Activated effector memory CD4-positive, alpha-beta T cell treated with anti-CD3 and anti-CD28 coated beads, Interleukin-2, amount 50 U/mL, for 16 hours (primary cell): ENCODE measurements around the gene FUS.
"Not testable (repeated sequence)": the region's sequence is repeated elsewhere in the genome, so short reads cannot be mapped to it uniquely, and the experiment has no call there.

Source experiments
- DNase-seq: peaks from one replicate; pipeline ENCODE4 v3.0.0-alpha.2; 2020

Gene FUS

DNA sequence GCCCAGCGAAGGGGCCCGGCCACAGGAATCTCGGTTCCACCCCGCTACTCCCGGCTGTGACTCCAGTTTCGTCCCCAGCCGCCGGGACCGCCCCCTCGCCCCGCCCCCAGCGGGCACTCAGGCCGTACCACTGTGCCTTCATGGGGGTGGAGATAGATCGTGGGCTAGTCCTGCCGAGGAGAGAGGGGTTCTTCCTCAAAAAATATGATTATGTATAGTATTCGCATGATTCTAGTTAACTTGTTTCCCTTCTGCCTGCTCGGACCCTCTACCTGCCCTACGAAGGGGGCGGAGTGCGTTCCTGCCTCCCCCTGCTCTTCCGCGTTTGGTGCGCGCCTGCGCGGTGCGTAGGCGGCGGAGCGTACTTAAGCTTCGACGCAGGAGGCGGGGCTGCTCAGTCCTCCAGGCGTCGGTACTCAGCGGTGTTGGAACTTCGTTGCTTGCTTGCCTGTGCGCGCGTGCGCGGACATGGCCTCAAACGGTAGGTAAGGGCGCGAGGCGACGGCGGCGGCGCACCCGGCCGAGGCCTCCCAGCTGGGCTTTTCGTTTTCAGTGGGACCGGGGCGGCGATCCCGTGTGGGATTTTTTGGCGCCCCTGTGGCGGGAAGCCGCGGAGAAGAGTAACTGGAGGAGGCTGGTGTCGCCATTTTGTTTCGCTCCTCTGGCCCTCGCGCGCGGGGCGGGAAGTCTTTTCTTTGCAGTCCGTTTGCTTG is at the start of gene FUS:
Gene FUS (plus strand): TSS at position 393 of the 713 bp plus-strand sequence. CDS start 76 bp downstream, at position 469.
- peak; percentile 96 for DNase-seq

DNA sequence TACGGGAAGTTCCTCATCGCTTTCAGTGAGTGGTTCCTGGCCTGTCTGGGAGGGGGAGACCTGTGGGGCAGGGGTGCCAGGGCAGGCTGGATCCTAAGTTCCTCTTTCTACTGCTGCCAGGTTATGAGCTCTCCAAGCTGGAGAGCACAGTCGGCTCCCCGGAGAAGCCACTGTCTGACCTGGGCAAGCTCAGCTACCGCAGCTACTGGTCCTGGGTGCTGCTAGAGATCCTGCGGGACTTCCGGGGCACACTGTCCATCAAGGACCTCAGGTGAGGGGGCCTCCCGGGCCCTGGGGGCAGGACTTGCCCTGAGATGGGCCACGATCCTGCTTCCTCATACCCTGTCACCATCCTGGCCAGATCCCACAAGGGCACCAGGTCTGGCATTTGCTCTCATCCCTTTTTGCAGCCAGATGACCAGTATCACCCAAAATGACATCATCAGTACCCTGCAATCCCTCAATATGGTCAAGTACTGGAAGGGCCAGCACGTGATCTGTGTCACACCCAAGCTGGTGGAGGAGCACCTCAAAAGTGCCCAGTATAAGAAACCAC is 49.5 kb upstream of the FUS start:
- no peak for DNase-seq

DNA sequence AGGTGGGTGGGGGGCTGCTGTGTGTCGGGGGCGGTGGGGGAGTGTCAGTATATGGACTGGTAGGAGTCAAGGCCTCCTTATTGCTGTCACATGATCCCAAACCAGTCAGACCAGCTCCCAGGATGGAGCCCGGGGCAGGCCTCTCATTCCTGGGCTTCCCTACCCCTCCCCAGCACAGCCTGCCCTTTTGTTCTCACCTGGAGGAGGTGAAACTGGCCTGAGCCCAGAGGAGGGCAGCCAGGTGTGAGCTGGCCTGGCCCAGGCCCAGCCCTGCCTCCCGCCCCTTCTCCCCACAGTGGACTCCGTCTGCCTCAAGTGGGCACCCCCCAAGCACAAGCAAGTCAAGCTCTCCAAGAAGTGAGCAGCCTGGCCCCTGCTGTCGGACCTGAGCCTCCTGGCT is 49.0 kb upstream of the FUS start:
- DNase-seq: no peak

DNA sequence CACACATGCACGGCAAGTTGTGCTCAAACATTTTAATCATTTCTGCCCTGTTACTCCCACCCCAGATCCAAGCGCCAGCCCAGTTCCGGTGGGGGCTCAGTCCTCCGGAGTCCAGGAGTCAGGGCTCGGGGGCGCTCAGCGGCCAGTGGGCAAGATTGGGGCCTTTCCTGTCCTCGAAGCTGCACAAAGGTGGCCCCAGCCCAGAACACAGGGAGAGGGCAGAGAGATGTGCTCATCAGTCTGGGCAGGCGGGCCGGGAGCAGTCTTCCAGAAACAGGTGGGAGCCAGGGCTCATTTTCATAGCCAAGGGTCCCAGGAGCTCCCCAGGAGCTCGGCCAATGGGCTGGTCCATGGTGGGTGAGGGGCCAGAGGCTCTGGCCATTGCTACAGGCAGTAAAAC is 48.5 kb upstream of the FUS start:
- no peak for DNase-seq

DNA sequence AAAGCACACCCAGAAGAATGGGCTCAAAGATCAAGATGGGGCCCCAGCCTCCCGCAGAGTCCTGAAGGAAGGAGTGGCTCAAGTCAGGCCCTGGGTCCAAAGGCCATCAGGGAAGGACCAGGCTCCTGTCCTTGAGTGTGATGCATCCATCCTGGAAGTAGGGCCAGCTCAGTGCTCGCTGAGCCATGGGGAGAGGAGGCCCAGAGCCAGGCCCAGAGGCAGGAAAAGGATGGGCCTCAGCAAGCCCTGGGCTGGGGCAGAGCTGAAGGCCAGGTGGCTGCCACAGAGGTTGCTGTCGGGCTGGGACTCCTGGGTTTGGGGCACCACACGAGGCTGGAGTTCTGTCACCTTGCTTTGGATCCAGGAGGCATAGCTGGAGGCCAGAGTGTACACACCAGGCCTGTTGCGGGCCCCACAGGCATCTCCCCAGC is 48.1 kb upstream of the FUS start:
- DNase-seq: no peak

DNA sequence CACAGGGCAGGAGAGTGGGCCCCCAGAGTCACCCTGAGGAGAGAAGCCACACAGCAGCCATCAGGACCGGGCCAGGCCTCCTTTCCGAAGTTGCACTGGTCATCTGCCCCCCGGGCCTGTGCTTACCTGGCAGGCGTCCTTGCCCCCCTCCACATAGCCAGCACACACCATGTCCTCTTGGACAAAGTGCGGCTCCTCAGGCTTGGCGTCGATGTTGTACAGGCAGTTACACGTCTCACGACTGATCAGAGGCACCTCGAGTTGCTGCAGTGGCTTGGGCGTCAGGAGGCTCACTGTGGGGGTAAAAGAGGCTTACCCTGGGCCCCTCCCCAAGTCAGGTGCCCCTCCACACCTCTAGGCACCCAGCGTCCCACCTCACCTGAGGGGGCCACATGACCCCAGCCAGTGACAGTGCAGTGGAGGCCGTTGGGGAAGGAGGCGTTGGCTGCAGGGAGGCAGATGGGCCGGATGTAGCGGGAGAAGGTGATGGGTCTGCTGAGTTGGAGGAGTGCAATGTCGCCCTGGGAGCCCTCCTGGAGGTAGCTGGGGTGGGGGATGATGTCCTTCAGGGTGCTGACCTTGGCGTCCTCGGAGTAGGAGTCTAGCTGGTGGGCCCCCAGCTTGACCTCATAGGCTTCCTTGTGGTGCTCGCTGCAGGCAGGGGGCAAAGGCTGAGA is 47.5 kb upstream of the FUS start:
- DNase-seq: no peak

DNA sequence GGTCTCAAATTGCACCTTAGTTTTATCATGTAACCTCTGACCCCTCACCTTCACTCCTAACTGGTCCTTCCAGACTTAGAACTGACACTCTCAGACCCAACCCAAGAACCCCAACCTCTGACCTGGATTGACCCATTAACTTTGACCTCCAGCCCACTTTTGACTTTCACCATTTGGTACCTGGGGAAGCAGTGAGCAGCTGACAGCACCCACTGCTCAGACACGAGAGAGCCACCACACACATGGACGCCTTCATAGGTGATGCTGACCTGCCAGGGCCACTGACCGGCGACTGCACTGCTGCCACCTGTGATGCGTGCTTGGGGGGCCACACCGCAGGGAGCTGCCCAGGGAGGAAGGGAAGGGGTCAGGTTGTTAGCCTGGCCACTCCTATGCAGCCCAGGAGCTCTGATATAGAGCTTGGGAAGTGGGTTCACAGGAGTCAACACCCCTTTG is 46.9 kb upstream of the FUS start:
- DNase-seq: no peak

DNA sequence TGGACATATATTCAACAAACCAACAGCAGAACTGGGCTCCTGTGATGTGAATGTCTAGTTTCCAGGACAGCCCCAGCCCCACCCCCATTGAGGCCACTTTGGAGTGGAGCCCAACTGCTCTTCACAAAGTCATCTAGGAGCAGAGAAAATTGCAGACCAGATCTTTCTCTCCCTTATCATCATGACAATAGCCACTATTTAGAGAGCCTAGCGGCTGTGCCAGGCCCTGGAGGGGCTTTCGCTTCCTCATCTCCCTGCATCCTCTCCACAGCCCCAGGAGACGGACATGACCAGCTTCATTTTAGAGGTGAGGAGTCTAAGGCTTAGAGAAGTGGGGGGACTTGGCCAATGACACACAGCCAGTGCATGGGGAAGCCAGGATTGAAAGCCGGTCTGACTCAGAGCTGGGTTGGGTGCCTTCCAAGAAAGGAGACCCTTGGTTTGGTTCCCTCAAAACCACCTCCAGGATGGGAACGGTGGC is 45.8 kb upstream of the FUS start:
- no peak for DNase-seq

DNA sequence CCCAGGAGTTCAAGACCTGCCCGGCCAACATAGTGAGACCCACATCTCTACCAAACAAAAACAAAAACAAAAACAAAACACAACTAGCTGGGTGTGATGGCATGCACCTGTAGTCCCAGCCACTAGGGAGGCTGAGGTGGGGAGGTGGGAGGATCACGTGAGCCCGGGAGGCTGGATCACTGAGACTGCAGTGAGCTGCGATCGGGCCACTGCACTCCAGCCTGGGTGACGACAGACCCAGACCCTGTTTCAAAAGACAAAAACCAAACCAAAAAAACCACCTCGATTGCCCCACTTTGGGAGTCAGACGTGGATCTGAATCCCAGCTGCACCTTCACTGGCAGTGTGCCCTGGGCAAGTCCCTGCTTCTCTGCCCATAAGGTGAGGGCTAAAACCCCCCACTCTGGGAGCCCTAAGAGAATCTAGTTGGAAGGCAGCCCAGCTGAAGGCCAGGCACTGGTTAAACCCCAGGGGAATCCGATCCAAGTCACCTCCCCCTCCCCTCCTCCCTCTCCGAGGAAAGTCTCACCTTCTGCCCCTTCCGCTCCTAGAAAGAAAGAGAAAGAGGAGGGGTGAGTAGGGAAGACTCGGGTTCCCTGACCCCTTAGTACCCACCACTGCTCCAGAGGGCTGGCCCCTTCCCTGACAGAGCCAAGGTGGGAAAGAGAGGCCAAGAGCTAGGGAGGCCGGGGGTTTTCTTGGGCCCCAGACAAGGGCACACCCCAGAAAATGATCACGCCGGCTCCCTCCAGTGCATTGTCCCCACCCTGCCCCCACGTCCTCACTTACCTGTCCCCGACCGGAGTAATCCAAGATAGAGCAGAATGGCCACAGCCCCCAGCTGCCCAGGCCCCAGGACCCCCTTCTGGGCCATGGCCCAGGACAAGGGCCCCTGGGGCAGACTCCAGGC is 45.1 kb upstream of the FUS start:
- no peak for DNase-seq

DNA sequence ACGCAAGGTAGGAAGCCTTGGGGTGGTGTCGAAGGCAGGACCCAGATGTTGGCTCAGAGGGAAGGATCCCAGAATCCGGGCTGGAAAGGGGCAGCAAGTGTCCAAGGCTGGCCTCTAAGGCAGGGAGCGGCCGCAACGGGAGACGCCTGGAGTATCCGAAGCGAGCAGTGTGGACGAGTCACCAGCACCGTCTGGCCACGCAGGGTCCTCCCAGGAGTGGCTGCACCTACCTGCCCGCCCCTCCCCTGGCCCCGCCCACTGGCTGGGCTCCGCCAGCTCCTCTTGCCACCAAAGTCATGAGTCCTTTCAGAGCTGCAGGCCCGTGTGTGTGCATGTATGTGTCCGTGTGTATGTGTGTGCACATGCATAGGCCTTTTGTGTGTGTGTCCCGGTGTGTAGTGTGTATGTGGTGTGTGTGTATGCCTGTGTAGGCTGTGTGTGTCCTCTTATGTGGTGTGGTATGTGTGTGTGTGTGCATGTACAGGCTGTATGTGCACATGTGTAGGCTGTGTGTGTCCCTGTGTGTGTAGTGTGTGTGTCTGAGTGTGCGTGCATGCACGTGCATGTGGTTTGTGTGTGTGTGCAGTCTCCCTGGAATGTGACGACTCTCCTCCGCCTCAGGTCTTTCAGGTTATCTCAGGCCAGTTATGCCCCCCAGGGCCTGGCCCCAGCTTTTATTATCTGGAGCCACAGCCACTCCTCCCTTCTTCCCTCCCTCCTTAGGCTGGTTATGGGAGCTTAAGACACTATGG is 44.2 kb upstream of the FUS start, which contains the start of gene PRSS8:
Gene PRSS8 (minus strand): TSS at position 193 of the 752 bp plus-strand sequence. CDS start 229 bp downstream, outside the sequence.
- DNase-seq: no peak

DNA sequence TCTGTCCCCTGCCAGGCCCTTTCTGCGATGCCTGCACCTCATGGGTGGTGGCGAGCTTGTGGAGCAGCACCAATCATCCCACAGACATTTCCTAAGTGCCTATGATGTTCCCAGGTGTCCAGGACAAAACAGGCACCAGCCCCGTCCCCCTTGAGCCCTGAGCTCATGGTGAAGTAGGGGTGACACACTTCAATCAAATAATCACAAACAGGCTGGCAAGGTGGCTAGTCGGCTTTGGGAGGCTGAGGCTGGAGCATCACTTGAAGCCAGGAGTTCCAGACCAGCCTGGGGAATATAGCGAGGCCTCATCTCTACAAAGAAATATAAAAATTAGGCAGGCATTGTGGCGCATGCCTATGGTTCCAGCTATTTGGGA is 43.7 kb upstream of the FUS start:
- no peak for DNase-seq

DNA sequence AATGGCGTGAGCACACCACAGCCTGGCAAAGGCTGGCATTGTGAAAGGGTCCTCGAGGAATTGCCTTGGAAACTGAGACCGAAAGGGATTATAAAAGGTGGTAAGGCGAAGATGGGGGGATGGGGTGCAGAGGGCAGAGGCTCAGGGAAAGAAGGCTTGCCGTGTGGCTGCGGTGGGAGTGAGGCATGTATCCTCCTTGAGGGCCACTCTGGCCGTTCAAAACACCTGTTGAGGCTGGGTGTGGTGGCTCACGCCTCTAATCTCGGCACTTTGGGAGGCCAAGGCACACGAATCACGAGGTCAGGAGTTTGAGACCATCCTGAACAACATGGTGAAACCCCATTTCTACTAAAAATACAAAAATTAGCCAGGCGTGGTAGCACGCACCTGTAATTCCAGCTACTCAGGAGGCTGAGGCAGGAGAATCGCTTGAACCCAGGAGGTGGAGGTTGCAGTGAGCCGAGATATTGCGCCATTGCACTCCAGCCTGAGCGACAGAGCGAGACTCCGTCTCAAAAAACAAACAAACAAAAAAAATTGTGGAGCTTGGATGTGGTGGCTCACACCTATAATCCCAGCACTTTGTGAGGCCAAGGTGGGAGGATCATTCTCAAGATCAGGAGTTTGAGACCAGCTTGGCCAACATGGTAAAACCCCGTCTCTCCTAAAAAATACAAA is 43.0 kb upstream of the FUS start:
- not testable (repeated sequence) for DNase-seq

DNA sequence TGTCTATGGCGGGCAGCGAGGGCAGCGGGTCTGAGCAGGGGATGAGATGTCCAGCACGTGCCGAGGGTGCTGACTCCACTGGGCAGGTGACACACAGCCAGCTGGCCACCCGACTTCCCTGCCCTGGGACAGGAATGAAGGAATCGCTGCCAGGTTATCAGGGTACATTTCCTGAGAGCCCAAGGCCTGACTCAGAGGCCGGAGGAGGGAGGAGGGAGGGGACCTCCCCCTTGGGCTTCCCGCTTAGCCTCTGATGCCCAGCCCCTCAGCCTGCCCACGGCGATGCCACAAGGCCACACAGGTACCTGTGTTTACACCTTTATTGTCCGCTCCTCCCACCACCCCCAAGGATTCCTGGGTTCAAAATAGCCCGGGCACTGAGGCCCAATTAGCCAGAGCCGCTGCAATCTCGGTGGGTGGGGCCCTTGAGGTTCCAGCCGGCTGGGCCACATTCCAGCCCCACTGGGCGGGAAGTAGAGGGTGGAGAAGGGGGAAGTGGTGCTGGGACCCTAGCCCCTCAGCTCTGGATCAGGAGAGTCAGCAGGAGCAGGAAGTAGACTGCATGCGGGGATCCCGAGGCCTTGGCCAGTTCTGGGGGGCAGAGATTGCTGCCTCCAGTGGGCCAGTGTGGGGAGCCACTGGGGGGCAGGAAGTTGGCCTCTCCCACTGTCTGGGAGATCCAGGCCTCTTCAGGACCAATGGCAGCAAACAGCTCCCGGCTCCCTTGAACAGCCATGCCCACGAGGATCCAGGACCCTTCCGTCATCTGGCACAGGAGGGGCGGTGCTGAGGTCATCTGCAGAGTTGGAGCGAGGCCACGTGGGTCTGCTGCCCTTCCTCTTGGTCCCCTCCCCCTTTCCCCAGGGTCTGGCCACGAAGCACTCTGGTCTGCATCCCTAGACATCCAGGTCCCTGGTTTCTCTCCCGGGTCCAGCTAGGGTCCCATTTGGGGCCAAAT is 41.0 kb upstream of the FUS start:
- DNase-seq: no peak

DNA sequence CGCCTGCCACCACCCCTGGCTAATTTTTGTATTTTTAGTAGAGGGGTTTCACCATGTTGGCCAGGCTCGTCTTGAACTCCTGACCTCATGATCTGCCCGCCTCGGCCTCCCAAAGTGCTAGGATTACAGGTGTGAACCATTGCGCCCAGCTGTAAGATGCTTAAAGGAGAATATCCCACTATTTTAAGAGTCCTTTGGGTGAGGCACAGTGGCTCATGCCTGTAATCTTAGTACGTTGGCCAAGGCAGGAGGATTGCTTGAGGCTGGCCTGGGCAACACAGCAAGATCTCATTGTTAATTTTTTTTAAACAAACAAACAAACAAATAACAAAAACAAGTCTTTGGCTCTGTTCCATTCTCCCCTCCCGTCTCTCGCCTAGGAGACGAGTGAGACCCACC is 38.9 kb upstream of the FUS start:
- not testable (repeated sequence) for DNase-seq

DNA sequence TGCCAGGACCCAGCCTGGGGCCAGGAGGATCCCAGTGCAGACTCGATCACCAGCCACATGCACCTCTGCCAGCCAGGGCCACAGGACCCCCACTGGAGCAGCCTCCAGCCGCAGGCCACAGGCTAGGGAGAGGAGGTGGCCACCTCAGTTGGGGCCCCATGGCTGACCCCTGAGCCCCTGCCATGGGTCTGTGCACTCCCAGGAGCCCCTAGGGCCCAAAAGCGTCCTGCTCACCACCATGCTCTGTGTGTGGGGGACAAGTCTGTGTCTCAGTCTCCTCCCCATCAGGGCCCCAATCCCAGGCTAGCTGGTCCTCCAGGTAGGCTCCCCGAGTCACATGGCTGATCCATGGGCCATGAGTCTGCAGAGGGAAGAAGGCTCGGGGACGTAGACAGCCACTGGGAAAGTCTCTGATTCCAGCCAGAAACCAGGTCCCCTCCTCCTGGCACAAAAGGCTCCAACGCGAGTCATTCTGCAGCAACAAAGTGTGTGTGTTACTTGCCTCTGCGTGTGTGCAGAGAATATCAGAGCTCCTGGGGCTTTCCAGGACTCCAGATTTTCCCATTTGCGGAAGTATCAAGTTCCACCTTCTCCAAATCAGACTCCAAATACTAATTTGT is 38.3 kb upstream of the FUS start:
- peak; percentile 65 for DNase-seq

DNA sequence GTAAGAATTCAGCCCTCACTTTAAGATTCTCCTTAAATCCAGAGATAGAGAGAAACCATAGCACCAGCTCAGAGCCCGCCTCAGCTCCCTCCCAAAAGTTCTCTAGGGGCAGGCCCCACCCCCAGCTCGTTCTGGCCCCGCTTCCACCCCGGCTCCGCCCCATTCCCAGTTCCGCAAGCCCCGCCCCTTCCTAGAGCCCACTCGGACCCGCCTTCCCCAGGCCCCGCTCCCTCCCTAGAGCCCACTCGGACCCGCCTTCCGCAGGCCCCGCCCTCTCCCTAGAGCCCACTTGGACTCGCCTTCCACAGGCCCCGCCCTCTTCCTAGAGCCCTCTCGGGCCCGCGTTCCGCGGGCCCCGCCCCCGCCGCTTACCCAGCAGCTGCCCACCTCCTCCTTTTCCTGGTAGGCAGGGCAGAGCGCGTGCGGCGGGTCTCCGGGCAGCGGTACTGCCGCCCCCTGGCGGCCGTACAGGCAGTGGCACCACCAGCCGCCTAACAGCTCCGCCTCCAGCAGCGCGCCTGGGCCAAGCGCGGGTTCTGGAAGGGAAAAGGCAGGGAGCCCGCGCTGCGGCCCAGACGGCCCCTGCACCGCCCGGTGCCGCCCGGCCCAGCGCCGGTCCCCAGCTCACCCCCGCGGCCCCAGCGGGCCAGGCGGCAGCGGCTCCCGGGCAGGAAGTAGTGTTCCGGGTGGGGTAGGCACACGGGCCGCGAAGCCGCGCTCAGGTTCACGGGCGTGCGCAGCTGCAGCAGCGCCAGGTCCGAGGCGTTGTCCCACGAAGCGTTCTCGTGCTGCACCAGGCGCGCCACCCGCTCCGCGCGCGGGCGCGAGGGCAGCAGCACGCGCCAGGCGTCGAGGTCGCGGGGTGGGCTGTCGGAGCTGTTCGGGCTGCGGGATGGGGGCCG is 37.6 kb upstream of the FUS start:
- peak; percentile 98 for DNase-seq

DNA sequence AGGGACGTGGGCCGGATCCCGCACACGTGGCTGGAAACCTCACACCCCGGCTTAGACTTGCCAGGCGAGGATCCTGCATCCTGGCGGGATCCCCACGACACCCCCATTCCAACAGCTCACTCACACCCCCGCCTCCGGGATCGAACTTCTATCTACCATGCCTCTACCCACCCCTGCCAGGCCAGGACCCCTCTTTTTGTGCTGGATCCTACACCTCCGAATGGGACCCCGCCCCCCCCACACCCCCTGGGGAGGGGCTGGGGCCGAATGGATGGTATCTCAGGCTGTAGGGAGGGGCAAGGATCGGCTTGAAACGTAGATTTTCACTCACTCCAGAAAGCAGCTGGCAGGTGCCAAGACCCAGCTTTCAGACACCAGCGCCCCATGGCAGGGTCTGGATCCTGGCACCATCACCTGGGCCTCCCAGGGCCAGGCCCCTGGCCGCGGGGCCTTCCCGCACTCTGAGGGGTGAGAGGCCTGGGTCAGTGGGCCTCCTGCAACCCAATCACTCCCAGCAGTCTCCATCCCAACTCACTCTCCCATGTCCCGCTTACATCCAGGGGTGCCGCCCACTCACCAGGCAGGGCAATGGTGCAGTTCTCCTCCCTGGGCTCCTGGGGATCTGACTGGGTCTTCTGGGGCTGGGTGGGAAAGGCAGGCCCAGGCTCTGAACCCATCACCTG is 36.8 kb upstream of the FUS start:
- DNase-seq: no peak

DNA sequence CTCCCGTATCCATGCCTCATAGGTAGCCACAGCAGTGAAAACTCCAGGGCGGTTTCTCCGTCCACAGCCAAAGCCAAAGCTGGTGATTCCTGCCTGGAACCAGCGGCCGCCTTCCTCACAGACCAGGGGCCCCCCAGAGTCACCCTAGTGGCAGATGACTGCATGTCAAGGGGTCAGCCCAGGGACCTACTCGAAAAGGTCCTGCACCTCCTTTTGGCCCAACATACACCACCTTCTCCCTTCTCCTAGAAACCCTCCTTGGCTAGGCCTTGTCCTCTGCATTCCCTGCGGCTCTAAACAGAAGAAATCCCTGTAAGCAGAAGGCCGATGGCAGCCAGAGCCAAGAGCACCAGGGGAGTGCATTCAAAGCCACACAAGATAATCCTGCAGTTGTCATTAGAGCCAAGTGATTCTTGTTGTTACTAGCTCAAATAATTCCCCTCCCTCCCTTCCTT is 36.2 kb upstream of the FUS start:
- DNase-seq: no peak
